Lower leg skin (tissue), 4 donors: Measurements from ENCODE around the gene C19orf33. TPM values are rescaled to one million over a fixed set of nuclear protein-coding genes. Genes with fewer than 3 reads are reported as not detected.
"Not testable (repeated sequence)": the region's sequence is repeated elsewhere in the genome, so short reads cannot be mapped to it uniquely, and the experiment has no call there.

Experiments used
- DNase-seq, 2 donors: peaks; one replicate each; pipeline ENCODE4 v3.0.0-alpha.2; 2019; ENCODE audit warnings: low spot score in 2 of 2
- H3K4me3 ChIP-seq: fragments of 200-600 bp; sonication (generic); 2 replicates; pipeline ENCODE4 v1.5.1; 2017; ENCODE audit warnings: mild to moderate bottlenecking, low read depth; ENCODE audit not compliant: poor library complexity, severe bottlenecking
- CTCF ChIP-seq, 3 donors: fragments of 450-650 bp; IDR thresholded peaks; one replicate each; pipeline ENCODE4 v1.5.1; 2016; ENCODE audit warnings: antibody characterized with exemption in 3 of 3, mild to moderate bottlenecking in 3 of 3, moderate library complexity in 2 of 3
- POLR2A ChIP-seq, 2 donors: fragments of 450-650 bp; IDR thresholded peaks; one replicate each; pipeline ENCODE4 v1.6.1; 2016 to 2017; ENCODE audit warnings: antibody characterized with exemption in 2 of 2, mild to moderate bottlenecking in 1 of 2, moderate library complexity in 1 of 2
- WGBS, 2 donors: methylation state at CpG; one replicate each; pipeline ENCODE4 v1.1.5; 2018; 5-methylcytosine and 5-hydroxymethylcytosine counted together
- intact Hi-C: fragments of 100-400 bp; cut with DNase I; formaldehyde crosslinking; loops from one replicate; pipeline ENCODE4 v1.15.0; 2023; ENCODE audit warnings: low total_unique reads
- total RNA-seq, 4 donors: library from RNA; depleted of rRNA; stranded (reverse); fragments of >200 nt; gene quantifications; one replicate each; pipeline ENCODE4 v1.1.0, GENCODE V29; 2016

Gene C19orf33
- total RNA-seq, 4 donors from 2014 or later, result 373 to 601 (median 426) TPM

- DNase-seq, result no peak
- intact Hi-C loops, result loop anchor here (5.0 kb wide), 1 partner anchor 89 kb away; no protein-coding TSS in a partner anchor
- TF ChIP-seq CTCF (IDR thresholded peaks at IDR 0.05) (no peak), POLR2A (IDR thresholded peaks at IDR 0.05) (no peak)
- no peak overlapping the region for H3K4me3 ChIP-seq
- 85 to 97% methylated on average over 1 of the region's 1 CpG for WGBS, 2 donors
Observed at GRCh38 chr19:38331728-38332127, 27.7 kb downstream of the C19orf33 start.

DNA sequence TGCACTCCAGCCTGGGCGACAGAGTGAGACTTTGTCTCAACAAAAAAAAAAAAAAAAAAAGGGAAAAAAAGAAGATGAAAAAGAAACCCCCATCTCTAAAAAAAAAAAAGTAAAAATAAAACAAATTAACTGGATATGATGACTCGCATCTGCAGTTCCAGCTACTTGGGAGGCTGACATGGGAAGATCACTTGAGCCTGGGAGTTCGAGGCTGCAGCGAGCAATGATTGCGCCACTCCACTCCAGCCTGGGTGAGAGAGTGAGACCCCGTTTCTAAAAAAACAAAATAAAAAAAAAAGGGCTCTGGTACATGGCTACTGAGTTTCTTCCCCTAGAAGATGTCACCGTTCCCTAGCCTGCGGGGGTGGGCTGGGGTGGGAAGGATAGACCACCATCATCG is 29.2 kb downstream of the C19orf33 start:
- H3K4me3 ChIP-seq, result no peak overlapping the region
- no peak for DNase-seq
- WGBS, 2 donors, result 86 to 88% methylated on average over 9 of the region's 9 CpGs
- intact Hi-C loops, result loop anchor here (5.0 kb wide), 1 partner anchor 91 kb away; no protein-coding TSS in a partner anchor
- TF ChIP-seq POLR2A (IDR thresholded peaks at IDR 0.05) (no peak), CTCF (IDR thresholded peaks at IDR 0.05) (no peak)

DNA sequence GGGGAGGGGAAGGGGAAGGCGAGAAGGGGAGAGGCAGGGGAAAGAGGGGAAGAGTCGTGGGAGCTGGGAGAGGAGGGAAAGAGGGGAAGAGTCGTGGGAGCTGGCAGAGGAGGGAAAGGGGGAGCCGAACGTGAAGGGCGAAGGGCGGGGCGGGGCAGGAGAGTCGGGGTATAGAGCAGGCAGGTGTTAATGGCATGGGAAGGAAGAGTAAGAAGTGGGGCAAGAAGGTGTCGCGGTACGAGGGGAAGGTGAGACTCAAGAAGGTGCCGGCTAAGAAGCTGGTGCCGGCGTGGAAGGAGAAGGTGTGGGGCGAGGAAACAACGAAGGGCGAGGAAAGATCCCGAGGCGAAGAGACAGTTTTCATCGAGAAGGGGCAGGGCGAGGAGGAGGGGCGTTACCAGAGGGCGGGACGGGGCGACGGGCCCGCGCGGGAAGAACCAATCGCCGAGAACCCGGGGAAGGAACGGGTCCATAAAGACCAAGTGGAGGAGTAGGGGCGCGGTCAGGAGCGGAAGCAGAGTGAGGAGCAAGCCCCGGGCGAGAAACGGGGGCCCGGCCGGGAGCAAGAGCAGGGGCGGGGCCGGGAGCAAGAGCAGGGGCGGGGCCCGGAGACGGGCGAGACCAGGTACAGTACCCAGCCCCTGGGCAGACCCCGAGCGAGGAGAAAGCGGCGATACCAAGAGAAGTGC is 32.0 kb downstream of the C19orf33 start:
- peak overlapping the region; percentile 46 for H3K4me3 ChIP-seq
- TF ChIP-seq CTCF (IDR thresholded peaks at IDR 0.05), result no peak
- no peak for TF ChIP-seq POLR2A (IDR thresholded peaks at IDR 0.05)
- WGBS, 2 donors, result 0 to 1% methylated on average over 52 of the region's 52 CpGs
- intact Hi-C loops, result no loop called here
- peak; percentile 94 to 99 for DNase-seq

- intact Hi-C loops, result no loop called here
- TF ChIP-seq POLR2A (IDR thresholded peaks at IDR 0.05), result no peak
- no peak for TF ChIP-seq CTCF (IDR thresholded peaks at IDR 0.05)
- DNase-seq, result peak; percentile 95 to 99
Observed at GRCh38 chr19:38336638-38337359, 32.7 kb downstream of the C19orf33 start.

DNA sequence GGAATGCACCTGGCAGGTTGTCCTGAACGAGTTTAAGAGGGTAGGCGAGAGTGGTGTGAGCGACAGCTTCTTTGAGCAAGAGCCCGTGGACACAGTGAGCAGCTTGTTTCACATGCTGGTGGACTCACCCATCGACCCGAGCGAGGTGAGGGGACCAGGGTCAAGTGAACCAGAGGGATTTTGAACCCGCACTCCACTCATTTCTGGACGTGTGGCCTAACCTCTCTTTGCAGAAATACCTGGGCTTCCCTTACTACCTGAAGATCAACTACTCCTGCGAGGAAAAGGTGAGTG is 33.3 kb downstream of the C19orf33 start:
- no peak overlapping the region for H3K4me3 ChIP-seq
- DNase-seq, result no peak
- intact Hi-C loops, result no loop called here
- WGBS, 2 donors, result 68 to 69% methylated on average over 10 of the region's 10 CpGs
- TF ChIP-seq POLR2A (IDR thresholded peaks at IDR 0.05) (no peak), CTCF (IDR thresholded peaks at IDR 0.05) (no peak)

More at GRCh38 chr19:38336638-38337359, 32.7 kb downstream of the C19orf33 start:
- H3K4me3 ChIP-seq, result peak overlapping the region; percentile 46
- 2 to 4% methylated on average over 39 to 41 of the region's 41 CpGs for WGBS, 2 donors

GRCh38 chr19:38339011-38339410 is 35.0 kb downstream of the C19orf33 start:
- WGBS, 2 donors, result 41 to 45% methylated on average over 4 of the region's 4 CpGs
- H3K4me3 ChIP-seq, intact Hi-C loops, DNase-seq: not testable (repeated sequence)
